K562 treated with DMSO at 1 percent for 48 hours (cell line): ENCODE measurements around the gene MCTP1. TPM values are rescaled to one million over a fixed set of nuclear protein-coding genes. Genes with fewer than 3 reads are reported as not detected.

Experiments
- total RNA-seq: library from RNA; unstranded; fragments of 300-600 nt; gene quantifications from 2 replicates; pipeline ENCODE4 v1.2.3, GENCODE V29; 2022; ENCODE audit warnings: low replicate concordance; ENCODE audit errors: extremely low read depth

The MCTP1 gene
- total RNA-seq = not detected in 2 replicates

DNA sequence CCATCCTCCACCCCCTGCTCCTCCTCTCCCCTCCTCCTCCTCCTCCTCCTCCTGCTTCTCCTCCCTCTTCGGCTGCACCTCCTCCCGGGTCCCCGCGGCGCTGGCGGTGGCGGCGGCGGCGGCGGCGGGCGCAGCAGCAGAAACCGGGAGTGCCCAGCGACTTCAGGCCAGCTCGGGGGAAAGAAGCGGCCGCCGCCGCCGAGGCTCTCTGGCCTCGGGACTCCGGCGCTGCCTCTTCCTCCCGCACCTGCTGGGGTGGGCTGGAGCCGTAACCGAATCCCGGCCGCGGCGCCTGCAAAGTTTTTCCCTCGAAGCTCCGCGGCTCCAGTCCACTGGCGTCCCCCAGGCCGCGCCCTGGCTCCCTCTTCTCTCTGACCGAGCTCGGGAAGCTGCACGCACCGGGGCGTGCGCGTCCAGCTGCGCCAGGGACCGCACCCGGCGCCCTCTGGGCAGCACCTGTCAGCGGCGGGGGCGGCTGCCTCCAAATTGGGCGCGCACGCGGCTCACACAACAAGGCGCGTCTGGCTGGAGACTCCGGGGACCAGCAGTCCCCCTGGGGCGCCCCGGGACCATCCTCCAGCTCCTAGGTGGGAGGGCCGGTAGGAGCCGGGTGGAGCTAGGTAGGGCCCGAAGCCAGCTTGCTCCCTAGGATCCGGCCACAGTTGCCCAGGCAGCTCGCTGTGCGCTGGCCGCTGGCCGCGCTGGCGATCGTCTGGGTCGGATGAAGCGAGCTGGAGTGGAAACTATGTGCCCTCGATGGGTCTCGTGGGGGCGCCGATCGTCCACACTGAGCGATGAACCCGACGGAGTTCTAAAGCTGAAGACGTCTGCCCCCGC, at the start of gene MCTP1:
Gene MCTP1, minus strand, starts transcription at position 523 of the 837 bp plus-strand sequence.

Other genes with a start within 250 kb of the MCTP1 start
- gene FAM81B, start 106.3 kb upstream of the MCTP1 start, total RNA-seq = not detected in 2 replicates